Ectodermal cell (in vitro differentiated cells): Measurements from ENCODE around the gene PARP11.

Source experiments
- H3K27ac ChIP-seq: 2 replicates; pipeline ENCODE4 v1.7.0; 2013; ENCODE audit warnings: mild to moderate bottlenecking, low read depth, low read length; ENCODE audit not compliant: insufficient read depth, poor library complexity, severe bottlenecking
- H3K27me3 ChIP-seq: 2 replicates; pipeline ENCODE4 v1.7.0; 2013; ENCODE audit warnings: mild to moderate bottlenecking, low read length; ENCODE audit not compliant: insufficient read depth, control insufficient read depth, poor library complexity, severe bottlenecking
- H3K36me3 ChIP-seq: one replicate; pipeline ENCODE4 v1.7.0; 2013; ENCODE audit warnings: low read length; ENCODE audit not compliant: control insufficient read depth, insufficient read depth
- H3K4me1 ChIP-seq: one replicate; pipeline ENCODE4 v1.7.0; 2013; ENCODE audit warnings: low read length; ENCODE audit not compliant: control insufficient read depth, insufficient read depth
- H3K4me3 ChIP-seq: 2 replicates; pipeline ENCODE4 v1.7.0; 2013; ENCODE audit warnings: low read depth, low read length, control low read depth; ENCODE audit not compliant: insufficient read depth
- H3K9me3 ChIP-seq: 2 replicates; pipeline ENCODE4 v1.7.0; 2013; ENCODE audit warnings: mild to moderate bottlenecking, low read length, moderate library complexity; ENCODE audit not compliant: control insufficient read depth
- WGBS, 2 experiments: methylation state at CpG; one replicate each; pipeline ENCODE4 v1.1.7; 2013; ENCODE audit warnings: missing lambda C conversion rate in 2 of 2; 5-methylcytosine and 5-hydroxymethylcytosine counted together

PARP11 gene

DNA sequence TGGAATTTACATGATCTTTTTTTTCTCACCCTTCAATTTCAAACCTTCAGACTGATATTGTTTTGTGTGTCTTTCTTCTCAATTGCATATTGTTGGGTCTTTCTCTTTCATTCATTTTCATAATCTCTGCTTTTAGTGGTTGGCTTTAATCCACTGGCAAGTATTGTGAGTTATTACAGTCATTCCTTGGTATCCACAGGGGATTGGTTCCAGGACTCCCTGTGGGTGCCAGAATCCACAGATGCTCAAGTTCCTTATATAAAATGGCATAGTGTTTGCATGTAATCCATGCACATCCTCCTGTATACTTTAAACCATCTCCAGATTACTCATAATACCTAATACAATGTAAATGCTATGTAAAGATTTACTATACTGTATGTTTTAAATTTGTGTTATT, 29.7 kb upstream of the PARP11 start:
- Histone ChIP-seq H3K36me3 (no peaks in the 10 kb centered on the region), H3K4me3 (no peak overlapping the region), H3K9me3 (no peaks in the 10 kb centered on the region), H3K27me3 (no peaks in the 10 kb centered on the region), H3K4me1 (no peaks in the 10 kb centered on the region), H3K27ac (no peak overlapping the region)

DNA sequence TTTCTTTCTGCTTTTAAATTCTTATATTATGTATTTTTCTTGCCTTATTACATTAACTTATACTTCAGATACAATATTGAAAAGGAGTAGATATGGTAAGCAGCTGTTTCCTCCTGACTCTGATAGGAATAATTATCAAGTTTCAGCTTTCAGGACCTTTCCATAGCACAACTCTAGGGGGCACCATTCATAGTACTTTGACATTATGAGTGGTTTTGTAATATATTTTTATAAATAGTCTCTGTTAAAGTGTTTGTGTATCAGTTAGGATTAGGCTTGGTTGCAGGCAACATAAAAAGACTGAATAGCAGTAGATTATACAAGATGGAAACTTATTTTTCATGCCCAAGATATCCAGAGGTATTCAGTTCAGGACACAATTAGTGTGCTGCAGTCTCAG, 27.9 kb upstream of the PARP11 start:
- no peaks in the 10 kb centered on the region for H3K27me3 ChIP-seq
- H3K4me3 ChIP-seq, result no peak overlapping the region
- H3K36me3 ChIP-seq, result no peaks in the 10 kb centered on the region
- H3K4me1 ChIP-seq, result peaks cover 12% of the 10 kb centered on the region
- H3K27ac ChIP-seq, result no peak overlapping the region
- no peaks in the 10 kb centered on the region for H3K9me3 ChIP-seq

DNA sequence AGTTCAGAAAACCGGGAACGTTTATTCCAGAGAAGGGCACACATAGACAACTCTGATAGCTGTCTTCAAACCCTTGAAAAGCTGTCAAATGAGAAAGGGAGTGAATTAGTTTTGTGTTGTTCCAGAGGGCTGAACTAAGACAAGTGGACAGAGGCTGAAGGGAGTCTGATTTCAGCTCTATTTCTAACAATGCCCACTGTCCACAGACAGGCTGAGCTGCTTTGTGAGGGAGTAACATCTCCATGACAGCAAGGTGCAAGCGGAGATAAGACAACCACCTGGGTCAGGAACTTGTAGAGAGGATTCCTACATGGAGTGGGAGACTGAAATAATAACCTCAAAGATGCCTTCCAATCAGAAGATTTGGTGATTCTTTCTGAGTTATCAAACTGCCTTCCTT, 25.6 kb upstream of the PARP11 start:
- H3K4me1 ChIP-seq, result peaks cover 15% of the 10 kb centered on the region
- no peaks in the 10 kb centered on the region for H3K27me3 ChIP-seq
- WGBS, 2 experiments, result 94 to 96% methylated on average over 3 of the region's 3 CpGs
- H3K4me3 ChIP-seq, result no peak overlapping the region
- no peaks in the 10 kb centered on the region for H3K36me3 ChIP-seq
- no peaks in the 10 kb centered on the region for H3K9me3 ChIP-seq
- no peak overlapping the region for H3K27ac ChIP-seq

DNA sequence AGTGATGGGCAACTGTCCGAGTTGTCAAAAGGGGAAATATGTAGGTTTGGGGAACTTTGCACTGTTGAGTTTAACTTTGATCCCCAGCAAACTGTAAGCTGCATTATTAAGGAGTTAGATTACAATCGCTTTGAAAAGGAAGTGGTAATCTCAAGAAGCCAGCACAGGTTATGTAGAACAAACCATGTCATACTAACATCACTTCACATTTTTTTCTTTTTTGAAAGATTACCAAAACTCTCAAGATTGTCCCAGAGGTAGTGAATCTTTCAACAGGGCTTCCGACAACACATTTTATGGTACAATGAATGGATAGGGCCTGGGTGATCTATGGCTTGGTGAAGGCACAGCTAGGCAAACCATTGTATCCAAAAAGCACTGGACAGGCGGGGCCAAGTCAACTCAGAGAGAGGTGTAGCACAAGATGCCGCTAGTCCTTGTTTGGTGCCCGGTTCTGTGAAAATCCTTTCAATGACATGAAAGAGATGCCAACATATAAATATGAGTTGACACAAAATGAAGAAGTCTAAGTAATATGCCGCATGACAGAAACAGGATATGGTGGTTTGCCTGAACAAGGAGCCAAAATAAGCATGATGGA, 24.3 kb upstream of the PARP11 start:
- H3K4me1 ChIP-seq, result peaks cover 15% of the 10 kb centered on the region
- no peak overlapping the region for H3K4me3 ChIP-seq
- no peaks in the 10 kb centered on the region for H3K27me3 ChIP-seq
- 96% methylated on average over 7 of the region's 7 CpGs for WGBS, 2 experiments
- H3K27ac ChIP-seq, result peak overlapping the region; percentile 27
- H3K9me3 ChIP-seq, result no peaks in the 10 kb centered on the region
- no peaks in the 10 kb centered on the region for H3K36me3 ChIP-seq

DNA sequence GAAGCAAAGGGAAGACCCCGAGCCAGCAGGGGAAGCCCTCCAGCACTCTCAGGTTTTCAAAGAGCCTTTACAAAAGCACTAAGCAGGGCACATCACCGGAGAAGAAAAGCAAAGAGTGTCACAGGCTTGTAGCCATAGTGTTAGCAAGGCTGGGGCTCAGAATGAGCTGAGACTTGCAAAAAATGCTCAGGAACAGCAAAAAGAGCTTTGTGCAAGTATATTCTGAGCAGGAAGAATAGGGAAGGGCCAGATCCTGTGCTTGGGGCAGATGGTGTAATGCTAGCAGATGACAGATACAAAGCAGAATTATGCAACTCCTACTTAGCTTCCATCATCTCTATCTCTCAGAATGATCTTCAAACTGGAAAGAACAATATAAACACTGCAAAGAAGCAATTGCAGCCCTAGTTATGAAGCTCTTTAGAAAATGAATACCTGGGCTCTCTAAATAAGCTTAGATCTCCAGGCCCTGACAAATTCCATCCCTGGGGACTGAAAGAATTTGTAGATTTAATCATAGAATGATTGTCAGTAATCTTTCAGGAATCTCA, 23.7 kb upstream of the PARP11 start:
- 7 to 9% methylated on average over 2 of the region's 2 CpGs for WGBS, 2 experiments
- Histone ChIP-seq H3K4me3 (no peak overlapping the region), H3K27ac (peak overlapping the region; percentile 28)

DNA sequence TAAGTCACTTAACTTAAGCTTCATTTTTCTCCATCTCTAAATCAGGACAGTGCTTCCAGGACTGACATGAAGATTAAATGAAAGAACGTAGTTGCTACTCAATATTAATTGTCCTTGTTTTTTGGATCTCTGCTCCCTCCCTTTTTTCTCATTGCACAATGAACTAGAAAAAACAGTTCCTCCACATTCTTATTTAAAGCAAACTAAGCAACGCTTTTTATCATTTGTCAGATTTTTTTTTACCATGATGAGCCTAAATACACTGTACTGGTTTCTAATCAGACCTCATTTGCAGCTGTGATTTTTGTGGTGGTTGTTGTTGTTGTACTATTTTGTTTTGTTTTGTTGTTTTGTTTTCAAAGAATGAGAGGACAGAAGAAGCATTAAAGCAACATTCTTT, 23.2 kb upstream of the PARP11 start:
- H3K9me3 ChIP-seq, result no peaks in the 10 kb centered on the region
- peaks cover 15% of the 10 kb centered on the region for H3K4me1 ChIP-seq
- H3K4me3 ChIP-seq, result no peak overlapping the region
- no peaks in the 10 kb centered on the region for H3K36me3 ChIP-seq
- H3K27ac ChIP-seq, result no peak overlapping the region
- no peaks in the 10 kb centered on the region for H3K27me3 ChIP-seq
- 90 to 95% methylated on average over 2 of the region's 2 CpGs for WGBS, 2 experiments

More for the DNA sequence above, 23.7 kb upstream of the PARP11 start:
- Histone ChIP-seq H3K9me3 (no peaks in the 10 kb centered on the region), H3K36me3 (no peaks in the 10 kb centered on the region), H3K4me1 (peaks cover 15% of the 10 kb centered on the region), H3K27me3 (no peaks in the 10 kb centered on the region)

DNA sequence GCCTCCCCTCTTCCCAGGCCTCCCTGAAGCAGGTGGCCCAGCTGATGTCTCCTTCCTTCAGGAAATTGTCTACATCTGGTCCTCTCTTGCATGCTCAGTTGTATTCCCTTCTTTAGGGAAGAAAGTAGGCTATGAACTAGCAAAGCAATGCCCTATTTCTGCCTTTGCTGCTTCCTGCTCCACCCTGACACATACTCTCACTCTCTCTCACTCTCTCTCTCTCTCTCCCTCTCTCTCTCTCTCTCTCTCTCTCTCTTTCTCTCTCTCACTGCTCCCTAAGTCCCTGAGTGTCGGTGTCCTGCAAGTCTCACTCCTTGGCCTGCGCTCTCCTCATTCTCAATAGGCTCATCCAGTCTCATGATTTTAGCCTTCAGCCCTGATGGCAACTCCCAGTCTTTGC, 19.4 kb upstream of the PARP11 start:
- Histone ChIP-seq H3K36me3 (no peaks in the 10 kb centered on the region), H3K4me1 (peaks cover 15% of the 10 kb centered on the region), H3K4me3 (no peak overlapping the region), H3K27ac (no peak overlapping the region), H3K9me3 (no peaks in the 10 kb centered on the region), H3K27me3 (no peaks in the 10 kb centered on the region)
- 89 to 92% methylated on average over 2 of the region's 2 CpGs for WGBS, 2 experiments

DNA sequence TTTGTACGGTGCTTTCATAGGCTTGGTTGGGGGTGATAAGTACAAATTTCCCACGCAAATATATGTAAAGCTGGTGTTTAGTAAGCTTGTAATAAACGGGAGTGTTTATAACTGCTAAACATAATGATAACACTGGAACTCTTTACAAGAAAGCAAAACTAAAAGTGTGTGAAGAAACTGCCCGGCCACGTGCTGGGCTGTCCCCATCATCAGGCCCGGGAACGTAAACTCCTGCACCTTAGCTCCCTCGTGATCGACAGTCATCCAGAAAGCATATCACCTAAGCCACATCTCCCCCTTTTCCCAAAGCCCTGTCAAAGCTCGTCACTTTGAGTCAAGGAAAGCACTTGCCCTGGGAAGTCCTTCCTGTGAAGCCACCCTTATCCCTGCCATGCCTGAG, 18.0 kb upstream of the PARP11 start:
- Histone ChIP-seq H3K27me3 (no peaks in the 10 kb centered on the region), H3K27ac (no peak overlapping the region), H3K4me3 (no peak overlapping the region), H3K4me1 (peaks cover 3% of the 10 kb centered on the region), H3K9me3 (no peaks in the 10 kb centered on the region), H3K36me3 (no peaks in the 10 kb centered on the region)
- WGBS, 2 experiments, result 91 to 92% methylated on average over 10 of the region's 10 CpGs

DNA sequence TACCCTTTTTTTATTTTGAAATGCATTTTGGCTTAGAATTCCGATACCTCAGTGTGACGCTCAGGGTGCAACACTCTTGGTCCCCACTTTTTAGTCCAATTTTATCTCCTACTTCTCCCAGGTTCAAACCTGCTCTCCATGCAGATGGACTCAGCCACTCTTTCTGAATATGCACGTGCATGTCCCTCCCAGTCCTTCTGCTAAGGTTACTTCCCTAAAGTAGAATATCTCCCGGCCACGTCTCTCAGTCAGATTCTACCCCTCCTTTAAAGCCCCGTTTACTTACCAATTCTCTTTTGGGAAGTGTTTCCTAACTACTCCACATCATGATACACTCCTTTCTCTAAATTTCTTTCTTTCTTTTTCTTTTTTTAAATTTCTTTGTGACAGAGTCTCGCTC, 15.5 kb upstream of the PARP11 start:
- Histone ChIP-seq H3K9me3 (no peaks in the 10 kb centered on the region), H3K4me1 (no peaks in the 10 kb centered on the region), H3K27ac (no peak overlapping the region), H3K36me3 (no peaks in the 10 kb centered on the region), H3K4me3 (no peak overlapping the region), H3K27me3 (no peaks in the 10 kb centered on the region)
- WGBS, 2 experiments, result 90 to 91% methylated on average over 6 to 7 of the region's 7 CpGs

DNA sequence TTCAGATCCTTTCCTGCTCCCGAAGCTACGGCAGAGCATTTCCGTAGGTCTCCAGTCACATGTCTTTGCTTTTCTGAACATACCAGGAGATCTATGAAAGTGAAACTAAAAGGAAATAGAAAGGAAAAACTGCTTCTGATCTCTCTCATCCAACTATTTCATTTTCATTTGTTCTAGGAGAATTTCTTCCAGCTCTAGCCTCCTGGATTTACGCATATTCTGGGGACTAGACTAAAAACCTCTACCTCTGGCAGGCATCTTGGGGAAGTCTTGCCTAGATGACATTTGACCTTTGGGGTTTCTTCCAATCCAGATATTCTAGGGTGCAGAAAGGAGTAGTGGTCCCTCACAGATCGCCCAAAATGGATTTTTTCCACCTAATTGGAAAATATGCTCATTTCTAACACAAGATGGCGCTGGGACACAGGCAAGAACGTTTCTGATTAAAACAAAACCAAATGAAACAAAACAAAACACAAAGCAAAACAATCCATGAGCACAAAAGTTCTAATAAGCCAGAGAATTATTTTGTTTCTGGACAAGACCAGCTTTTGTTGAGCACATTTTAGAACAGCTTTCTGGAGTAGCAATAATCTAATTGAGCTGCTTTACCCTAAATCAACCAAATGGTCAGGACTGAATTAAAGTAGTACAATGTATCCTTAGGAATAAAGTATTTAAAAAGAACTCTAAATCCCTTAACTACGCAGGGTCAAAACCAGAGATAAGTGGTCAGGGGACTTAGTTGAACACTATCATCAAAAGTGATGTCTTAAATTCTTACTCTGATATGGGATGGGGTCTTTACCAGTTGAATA, 12.3 kb upstream of the PARP11 start:
- no peak overlapping the region for H3K27ac ChIP-seq
- no peaks in the 10 kb centered on the region for H3K36me3 ChIP-seq
- H3K4me1 ChIP-seq, result peaks cover 23% of the 10 kb centered on the region
- 52 to 59% methylated on average over 7 to 8 of the region's 8 CpGs for WGBS, 2 experiments
- no peak overlapping the region for H3K4me3 ChIP-seq
- H3K27me3 ChIP-seq, result no peaks in the 10 kb centered on the region
- no peaks in the 10 kb centered on the region for H3K9me3 ChIP-seq
